Kidney (tissue), 14 donors: ENCODE data around the gene ANKMY1. TPM values are rescaled to one million over a fixed set of nuclear protein-coding genes. Genes with fewer than 3 reads are reported as not detected.

ENCODE experiments used
- DNase-seq, 5 donors: peaks; one replicate each; pipeline ENCODE4 v3.0.0-alpha.2; 2013 to 2020
- FAIRE-seq: peaks from 2 replicates; lab custom pipeline; 2012; peaks lifted over from hg19 to GRCh38; lab: Jason Lieb, UNC
- H3K27ac ChIP-seq, 2 donors: one replicate each; pipeline ENCODE4 v1.7.0; 2013; ENCODE audit warnings: low read depth in 2 of 2, low read length in 2 of 2, inconsistent platforms in 1 of 2
- H3K27me3 ChIP-seq: one replicate; pipeline ENCODE4 v1.7.1; 2013; ENCODE audit warnings: low read length, inconsistent platforms; ENCODE audit not compliant: control insufficient read depth, insufficient read depth
- H3K36me3 ChIP-seq, 3 donors: one replicate each; pipeline versions ENCODE4 v1.7.0 to v1.7.1; 2013; ENCODE audit warnings: low read length in 3 of 3, control low read depth in 1 of 3, inconsistent platforms in 1 of 3; ENCODE audit not compliant: insufficient read depth in 3 of 3, control insufficient read depth in 2 of 3
- H3K4me1 ChIP-seq, 3 donors: one replicate each; pipeline versions ENCODE4 v1.7.0 to v1.7.1; 2013; ENCODE audit warnings: low read length in 3 of 3, inconsistent platforms in 1 of 3, low read depth in 1 of 3; ENCODE audit not compliant: control insufficient read depth in 2 of 3, insufficient read depth in 2 of 3
- H3K4me3 ChIP-seq, 3 donors: one replicate each; pipeline versions ENCODE4 v1.7.0 to v1.8.1; 2013; ENCODE audit warnings: low read length in 3 of 3, control low read depth in 1 of 3, inconsistent platforms in 1 of 3
- H3K9ac ChIP-seq, 3 donors: one replicate each; pipeline versions ENCODE4 v1.7.0 to v1.7.1; 2013; ENCODE audit warnings: low read length in 3 of 3, control low read depth in 1 of 3, inconsistent platforms in 1 of 3
- H3K9me3 ChIP-seq, 3 donors: one replicate each; pipeline versions ENCODE4 v1.7.0 to v1.7.1; 2013; ENCODE audit warnings: low read length in 3 of 3, control low read depth in 1 of 3, inconsistent platforms in 1 of 3; ENCODE audit not compliant: control insufficient read depth in 2 of 3, insufficient read depth in 1 of 3
- CTCF ChIP-seq: IDR thresholded peaks from 3 replicates; pipeline ENCODE4 v1.5.1; 2012; ENCODE audit warnings: mild to moderate bottlenecking, moderate library complexity, borderline replicate concordance; ENCODE audit not compliant: insufficient read depth; ENCODE audit errors: extremely low read depth
- intact Hi-C: fragments of 100-400 bp; cut with DNase I; formaldehyde crosslinking; loops from one replicate; pipeline ENCODE4 v1.11.1; 2022
- polyA plus RNA-seq: library from polyadenylated mRNA; stranded (reverse); fragments of 350-450 nt; fragmentation: Illumina TruSeq; extraction: RNeasy Lipid Tissue Mini Kit (QIAGEN cat#74804); gene quantifications from one replicate; pipeline ENCODE4 v1.2.3, GENCODE V29; 2014; ENCODE audit warnings: low read depth, low replicate concordance; ENCODE audit not compliant: insufficient read depth
- total RNA-seq: library from RNA; stranded (reverse); fragmentation: NEBNext Ultra II Directional; extraction: Animal tissue kit (Norgen Biotek cat#: 25700); gene quantifications from one replicate; pipeline ENCODE4 v1.2.1, GENCODE V29; 2021
- donor health status: control.
- donor health status: control.
- donor health status: control.
- donor health status: control.
- donor health status: control.
- donor health status: DM: yes; HTN: yes; CAD: no.
- donor health status: Normal renal cell carcinoma (clear cell type).

ANKMY1 gene
- total and polyA plus RNA-seq, 2 donors from 2014 or later, result 3.0 to 22.1 TPM

GRCh38 chr2:240500561-240501423, 57.0 kb downstream of the ANKMY1 start:
- TF ChIP-seq CTCF, result no peak
- H3K9me3 ChIP-seq, result no peaks in the 10 kb centered on the region
- no peak overlapping the region for H3K27ac ChIP-seq
- no peak overlapping the region for H3K4me3 ChIP-seq
- peaks cover 0 to 4% (median 0%) of the 10 kb centered on the region in 3 donors for H3K36me3 ChIP-seq
- intact Hi-C loops, result no loop called here
- H3K9ac ChIP-seq, result no peak overlapping the region
- peak in 3 of 5 donors; percentile 7 to 49 (median 37) for DNase-seq
- no peaks in the 10 kb centered on the region for H3K27me3 ChIP-seq
- no peak for FAIRE-seq
- H3K4me1 ChIP-seq, result no peaks in the 10 kb centered on the region

- DNase-seq, result peak in 3 of 5 donors; percentile 7 to 60 (median 26)
- intact Hi-C loops, result no loop called here
- no peak for FAIRE-seq
Observed at GRCh38 chr2:240499309-240500301, 58.2 kb downstream of the ANKMY1 start.

GRCh38 chr2:240498958-240499260, 58.9 kb downstream of the ANKMY1 start:
- TF ChIP-seq CTCF, result no peak
- H3K9me3 ChIP-seq, result no peaks in the 10 kb centered on the region
- intact Hi-C loops, result no loop called here
- H3K9ac ChIP-seq, result no peak overlapping the region
- H3K27ac ChIP-seq, result no peak overlapping the region
- no peaks in the 10 kb centered on the region for H3K27me3 ChIP-seq
- DNase-seq (peak in 1 of 5 donors; percentile 4), FAIRE-seq (no peak)
- H3K36me3 ChIP-seq, result peaks cover 0 to 4% (median 0%) of the 10 kb centered on the region in 3 donors
- no peaks in the 10 kb centered on the region for H3K4me1 ChIP-seq
- no peak overlapping the region for H3K4me3 ChIP-seq

More at GRCh38 chr2:240499309-240500301, 58.2 kb downstream of the ANKMY1 start:
- Histone ChIP-seq H3K27me3 (no peaks in the 10 kb centered on the region), H3K9me3 (no peaks in the 10 kb centered on the region), H3K4me3 (no peak overlapping the region), H3K27ac (no peak overlapping the region), H3K9ac (no peak overlapping the region), H3K4me1 (no peaks in the 10 kb centered on the region), H3K36me3 (peaks cover 0 to 4% (median 0%) of the 10 kb centered on the region in 3 donors)
- TF ChIP-seq CTCF, result no peak
